GM13977 (cell line): Measurements from ENCODE around the gene LYRM1.
A peak's percentile ranks its signal among the peaks of the same experiment; 100 is the strongest.

Source experiments
- DNase-seq: peaks from one replicate; pipeline ENCODE4 v3.0.0; 2012; ENCODE audit warnings: low spot score
- CTCF ChIP-seq: IDR thresholded peaks from 2 replicates; pipeline ENCODE4 v1.5.1; 2012; ENCODE audit warnings: mild to moderate bottlenecking, control low read depth; ENCODE audit not compliant: insufficient read depth; ENCODE audit errors: extremely low read depth, missing control alignments
- in situ Hi-C: fragments of 300-500 bp; cut with MboI; formaldehyde crosslinking; loops from one replicate; pipeline ENCODE4 v1.12.0; 2022; ENCODE audit warnings: low sequenced_read_pairs, low pct_unique_long_range_greater_than_20kb, mixed read lengths, inconsistent platforms; ENCODE audit not compliant: unreplicated experiment

LYRM1 gene

GRCh38 chr16:20900299-20901067 is at the start of gene LYRM1, which contains the start of gene DCUN1D3:
LYRM1 (plus strand) TSS chr16:20900771; CDS start chr16:20915556, 14,785 bp downstream.
DCUN1D3 (minus strand) TSS chr16:20900358; CDS start chr16:20862538, 37,820 bp downstream.
- TF ChIP-seq CTCF = no peak
- peak; percentile 93 for DNase-seq
- in situ Hi-C loops = no loop called here

GRCh38 chr16:20850981-20851380 is 49.6 kb upstream of the LYRM1 start:
- no peak for DNase-seq
- in situ Hi-C loops = loop anchor here (5.0 kb wide), 1 partner anchor 231 kb away; no protein-coding TSS in a partner anchor

GRCh38 chr16:20851601-20852000 is 49.0 kb upstream of the LYRM1 start:
- no peak for DNase-seq
- no peak for TF ChIP-seq CTCF
- in situ Hi-C loops = loop anchor here (5.0 kb wide), 1 partner anchor 231 kb away; no protein-coding TSS in a partner anchor

More at GRCh38 chr16:20850981-20851380, 49.6 kb upstream of the LYRM1 start:
- TF ChIP-seq CTCF = no peak

- no peak for DNase-seq
- no peak for TF ChIP-seq CTCF
- in situ Hi-C loops = loop anchor here (5.0 kb wide), 1 partner anchor 229 kb away; no protein-coding TSS in a partner anchor
Measured at GRCh38 chr16:20853143-20853542, 47.4 kb upstream of the LYRM1 start.

- in situ Hi-C loops = loop anchor here (5.0 kb wide), 1 partner anchor 228 kb away; no protein-coding TSS in a partner anchor
- DNase-seq = no peak
- no peak for TF ChIP-seq CTCF
Measured at GRCh38 chr16:20853981-20854620, 46.5 kb upstream of the LYRM1 start.

- no peak for DNase-seq
- in situ Hi-C loops = loop anchor here (5.0 kb wide), 1 partner anchor 227 kb away; no protein-coding TSS in a partner anchor
- TF ChIP-seq CTCF = no peak
Measured at GRCh38 chr16:20854963-20855362, 45.6 kb upstream of the LYRM1 start.
